ENCODE results near the gene DAZ1. TPM values are rescaled to one million over a fixed set of nuclear protein-coding genes. Genes with fewer than 3 reads are reported as not detected.
"Not testable (repeated sequence)": the region's sequence is repeated elsewhere in the genome, so short reads cannot be mapped to it uniquely, and the experiment has no call there.

DAZ1 gene
- total RNA-seq, result not detected

- H3K4me3 ChIP-seq; H3K27ac ChIP-seq; DNase-seq (ENCODE audit: low spot score in 2 of 2); H3K27me3 ChIP-seq; intact Hi-C loops (cut with DNase I; ENCODE audit: low total_unique reads); H3K4me1 ChIP-seq; H3K9me3 ChIP-seq; H3K36me3 ChIP-seq: not testable (repeated sequence)
Measured at GRCh38 chrY:23198908-23199307, at the start of gene DAZ1. DAZ1 (minus strand) TSS chrY:23199008; CDS start chrY:23198800, 208 bp downstream.

GRCh38 chrY:23219233-23219632, 20.4 kb upstream of the DAZ1 start, which contains the start of gene DAZ2:
DAZ2 (plus strand) TSS chrY:23219533; CDS start chrY:23219741, 208 bp downstream.
- intact Hi-C loops (cut with DNase I; ENCODE audit: low total_unique reads); DNase-seq (ENCODE audit: low spot score in 2 of 2); H3K27ac ChIP-seq; H3K4me3 ChIP-seq; H3K9me3 ChIP-seq; H3K27me3 ChIP-seq; H3K4me1 ChIP-seq; H3K36me3 ChIP-seq: not testable (repeated sequence)

GRCh38 chrY:23210681-23211080, 11.9 kb upstream of the DAZ1 start:
- H3K36me3 ChIP-seq; intact Hi-C loops (cut with DNase I; ENCODE audit: low total_unique reads); H3K4me3 ChIP-seq; H3K4me1 ChIP-seq; DNase-seq (ENCODE audit: low spot score in 2 of 2); H3K9me3 ChIP-seq; H3K27ac ChIP-seq; H3K27me3 ChIP-seq: not testable (repeated sequence)

DNA sequence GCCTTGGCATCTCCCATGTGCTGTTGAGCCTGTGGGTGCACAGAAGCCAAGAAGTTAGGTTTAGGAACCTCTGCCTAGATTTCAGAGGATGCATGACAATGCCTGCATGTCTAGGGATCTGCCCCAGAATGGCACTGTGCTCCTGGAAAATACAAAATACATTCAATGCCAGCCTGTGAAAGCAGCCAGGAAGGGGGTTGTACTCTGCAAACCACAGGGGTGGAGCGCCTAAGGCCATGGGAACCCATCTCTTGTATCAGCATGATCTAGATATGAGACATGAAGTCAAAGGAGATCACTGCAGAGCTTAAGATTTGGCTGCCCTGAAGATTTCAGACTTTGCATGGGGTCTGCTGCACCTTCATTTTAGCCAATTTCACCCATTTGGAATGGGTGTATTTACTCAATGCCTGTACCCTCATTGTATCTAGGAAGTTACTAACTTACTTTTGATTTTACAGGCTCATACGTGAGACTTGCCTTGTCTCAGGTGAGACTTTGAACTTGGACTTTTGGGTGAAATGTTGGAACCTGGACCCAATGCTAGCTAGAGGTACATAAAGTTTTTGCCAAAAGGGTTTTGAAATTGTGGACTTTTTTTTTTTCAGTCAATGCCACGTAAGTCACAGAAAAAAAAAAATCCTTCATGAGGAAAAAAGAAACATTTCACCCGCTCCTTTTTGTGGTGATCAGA, 11.1 kb upstream of the DAZ1 start:
- H3K36me3 ChIP-seq; H3K4me3 ChIP-seq; H3K27me3 ChIP-seq; intact Hi-C loops (cut with DNase I; ENCODE audit: low total_unique reads); DNase-seq (ENCODE audit: low spot score in 2 of 2); H3K27ac ChIP-seq; H3K4me1 ChIP-seq; H3K9me3 ChIP-seq: not testable (repeated sequence)

GRCh38 chrY:23207455-23207854, 8.6 kb upstream of the DAZ1 start:
- H3K4me3 ChIP-seq; DNase-seq (ENCODE audit: low spot score in 2 of 2); H3K27me3 ChIP-seq; H3K27ac ChIP-seq; H3K4me1 ChIP-seq; H3K36me3 ChIP-seq; H3K9me3 ChIP-seq; intact Hi-C loops (cut with DNase I; ENCODE audit: low total_unique reads): not testable (repeated sequence)

Other genes with a start within 250 kb of the DAZ1 start
- gene BPY2, start 214.7 kb downstream of the DAZ1 start, total RNA-seq, result not detected
- gene DAZ2, start 20.5 kb upstream of the DAZ1 start, total RNA-seq, result not detected